Type B pancreatic cell (in vitro differentiated cells): ENCODE measurements around the gene TMBIM6. TPM values are rescaled to one million over a fixed set of nuclear protein-coding genes. Genes with fewer than 3 reads are reported as not detected.
A peak's percentile ranks its signal among the peaks of the same experiment; 100 is the strongest.

Experiments used
- DNase-seq: peaks from one replicate; pipeline ENCODE4 v3.0.0; 2021; ENCODE audit warnings: mixed read lengths; ENCODE audit not compliant: unreplicated experiment; ENCODE audit errors: extremely low spot score
- H3K27ac Mint-ChIP-seq: 2 replicates; pipeline ENCODE4 v1.8.0; 2021; ENCODE audit warnings: mild to moderate bottlenecking, mixed read lengths
- H3K27me3 Mint-ChIP-seq: 2 replicates; pipeline ENCODE4 v1.8.0; 2021; ENCODE audit warnings: mixed read lengths
- H3K36me3 Mint-ChIP-seq: 2 replicates; pipeline ENCODE4 v1.8.0; 2021; ENCODE audit warnings: mixed read lengths
- H3K4me1 Mint-ChIP-seq: one replicate; pipeline ENCODE4 v1.8.0; 2021; ENCODE audit warnings: mixed read lengths; ENCODE audit not compliant: unreplicated experiment
- H3K4me3 Mint-ChIP-seq: 2 replicates; pipeline ENCODE4 v1.8.0; 2021; ENCODE audit warnings: mild to moderate bottlenecking, mixed read lengths
- H3K9me3 Mint-ChIP-seq: 2 replicates; pipeline ENCODE4 v1.8.0; 2021; ENCODE audit warnings: mixed read lengths
- long read RNA-seq: library from polyadenylated mRNA; unstranded; transcript quantifications from one replicate; pipeline ENCODE4 v2.0.0, GENCODE V29; 2020
- total RNA-seq: library from RNA; stranded (reverse); gene quantifications from 2 replicates; pipeline ENCODE4 v1.2.1, GENCODE V29; 2021; ENCODE audit warnings: low replicate concordance
- TF ChIP-seq, protein P1 (sequence below): fragments of 200-600 bp; sonication (generic); conservative IDR thresholded peaks from 2 replicates; pipeline ENCODE4 v1.5.0; 2021; ENCODE audit warnings: antibody characterized with exemption, mild to moderate bottlenecking

TMBIM6 gene, protein sequence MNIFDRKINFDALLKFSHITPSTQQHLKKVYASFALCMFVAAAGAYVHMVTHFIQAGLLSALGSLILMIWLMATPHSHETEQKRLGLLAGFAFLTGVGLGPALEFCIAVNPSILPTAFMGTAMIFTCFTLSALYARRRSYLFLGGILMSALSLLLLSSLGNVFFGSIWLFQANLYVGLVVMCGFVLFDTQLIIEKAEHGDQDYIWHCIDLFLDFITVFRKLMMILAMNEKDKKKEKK
- 497 and 686 TPM in 2 replicates for total RNA-seq
- long read RNA-seq, transcript TMBIM6-201 (10 exons, 2,836 nt), result major isoform, 2,771 of 3,198 reads
- long read RNA-seq, transcript TMBIM6-219 (3 exons, 484 nt), result minor isoform, 21 of 3,198 reads
- long read RNA-seq, transcript TMBIM6-202 (9 exons, 2,598 nt), result minor isoform, 49 of 3,198 reads
- long read RNA-seq, transcript TMBIM6-217 (11 exons, 2,771 nt), result minor isoform, 36 of 3,198 reads
- long read RNA-seq, partial matches to known transcripts, result 76 of 3,198 reads
- long read RNA-seq, other reads (novel, unspliced or antisense), result 230 of 3,198 reads

DNA sequence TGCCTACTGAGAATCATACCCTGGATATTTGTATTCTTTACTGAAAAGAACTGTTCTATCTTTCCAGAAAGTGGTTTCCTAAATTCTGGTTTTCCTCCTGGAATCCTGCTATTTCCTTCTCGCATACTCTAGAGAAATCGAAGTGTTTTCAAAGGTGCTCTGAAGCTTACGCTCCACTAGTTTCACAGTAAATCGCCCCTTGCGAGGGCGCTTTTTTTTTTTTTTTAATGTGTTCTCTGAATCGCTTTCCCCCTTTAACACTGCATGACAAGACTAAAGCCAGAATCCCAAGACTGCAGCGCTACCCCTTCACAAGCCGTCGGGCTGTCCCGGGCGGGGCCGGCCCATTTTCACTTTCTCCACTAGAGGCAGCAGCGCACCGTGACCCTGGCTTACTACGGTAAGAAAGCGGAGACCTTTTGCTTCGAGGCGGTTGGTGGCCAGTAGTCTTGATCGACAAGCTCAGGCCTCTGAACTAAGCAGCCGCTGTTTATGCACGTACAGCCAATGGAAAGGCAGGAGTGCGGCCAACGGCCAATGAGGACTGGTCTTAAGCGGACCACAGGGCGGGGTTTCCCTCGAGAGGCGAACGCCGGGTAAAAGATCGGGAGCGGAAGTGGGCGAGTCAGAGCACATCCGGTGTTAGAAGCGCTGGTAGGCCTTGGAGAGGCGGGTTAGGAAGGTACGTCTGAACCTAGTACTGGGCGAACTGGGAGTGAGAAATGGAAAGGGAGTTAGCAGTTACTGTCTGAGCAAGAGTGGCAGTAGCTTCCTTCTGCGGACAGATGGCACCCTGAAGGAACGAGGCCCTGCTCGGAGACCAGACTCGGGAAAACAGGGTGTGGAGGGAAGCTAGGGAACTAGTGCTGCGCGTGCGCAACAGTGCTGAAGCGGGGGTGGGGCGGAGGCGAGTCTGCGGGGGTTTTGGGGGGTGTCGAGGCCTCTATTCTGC lies at the start of gene TMBIM6:
TSS of gene TMBIM6 (plus strand) at position 628 of the 952 bp plus-strand sequence. CDS start 10,937 bp downstream, outside the sequence.
- H3K9me3 Mint-ChIP-seq, result no peaks in the 10 kb centered on the region
- peak within 1 kb of the TSS; percentile 98 for H3K27ac Mint-ChIP-seq
- TF ChIP-seq, protein P1, sequence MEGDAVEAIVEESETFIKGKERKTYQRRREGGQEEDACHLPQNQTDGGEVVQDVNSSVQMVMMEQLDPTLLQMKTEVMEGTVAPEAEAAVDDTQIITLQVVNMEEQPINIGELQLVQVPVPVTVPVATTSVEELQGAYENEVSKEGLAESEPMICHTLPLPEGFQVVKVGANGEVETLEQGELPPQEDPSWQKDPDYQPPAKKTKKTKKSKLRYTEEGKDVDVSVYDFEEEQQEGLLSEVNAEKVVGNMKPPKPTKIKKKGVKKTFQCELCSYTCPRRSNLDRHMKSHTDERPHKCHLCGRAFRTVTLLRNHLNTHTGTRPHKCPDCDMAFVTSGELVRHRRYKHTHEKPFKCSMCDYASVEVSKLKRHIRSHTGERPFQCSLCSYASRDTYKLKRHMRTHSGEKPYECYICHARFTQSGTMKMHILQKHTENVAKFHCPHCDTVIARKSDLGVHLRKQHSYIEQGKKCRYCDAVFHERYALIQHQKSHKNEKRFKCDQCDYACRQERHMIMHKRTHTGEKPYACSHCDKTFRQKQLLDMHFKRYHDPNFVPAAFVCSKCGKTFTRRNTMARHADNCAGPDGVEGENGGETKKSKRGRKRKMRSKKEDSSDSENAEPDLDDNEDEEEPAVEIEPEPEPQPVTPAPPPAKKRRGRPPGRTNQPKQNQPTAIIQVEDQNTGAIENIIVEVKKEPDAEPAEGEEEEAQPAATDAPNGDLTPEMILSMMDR, result peak; percentile 96
- H3K36me3 Mint-ChIP-seq, result peaks cover 13% of the 10 kb centered on the region
- H3K4me1 Mint-ChIP-seq, result peaks cover 21% of the 10 kb centered on the region
- H3K27me3 Mint-ChIP-seq, result peaks cover 9% of the 10 kb centered on the region
- peak; percentile 96 for DNase-seq
- peak within 1 kb of the TSS; percentile 98 for H3K4me3 Mint-ChIP-seq

DNA sequence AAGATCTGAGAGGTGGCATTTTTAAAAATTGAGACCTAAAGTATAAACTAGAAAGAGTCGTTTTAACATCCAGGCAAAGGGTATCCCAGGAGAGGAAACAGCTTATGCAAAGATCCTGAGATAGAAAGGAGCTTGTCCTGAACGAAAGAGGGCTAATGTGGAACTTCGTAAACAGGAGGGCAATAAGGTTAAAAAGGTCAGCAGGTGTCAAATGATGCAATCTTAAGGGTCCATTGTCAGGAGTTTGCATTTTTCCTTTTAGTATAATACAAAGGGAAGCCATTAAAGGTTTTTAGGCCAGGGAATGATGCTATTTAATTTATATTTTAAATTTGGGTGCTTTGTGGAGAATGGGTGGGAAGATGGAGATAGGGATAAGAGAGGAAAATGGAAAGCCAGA lies 48.5 kb upstream of the TMBIM6 start:
- Mint-ChIP-seq H3K4me3 (no peak overlapping the region), H3K4me1 (no peaks in the 10 kb centered on the region), H3K36me3 (no peaks in the 10 kb centered on the region), H3K27ac (no peak overlapping the region), H3K9me3 (no peaks in the 10 kb centered on the region), H3K27me3 (no peaks in the 10 kb centered on the region)
- TF ChIP-seq, protein P1, result no peak
- no peak for DNase-seq

DNA sequence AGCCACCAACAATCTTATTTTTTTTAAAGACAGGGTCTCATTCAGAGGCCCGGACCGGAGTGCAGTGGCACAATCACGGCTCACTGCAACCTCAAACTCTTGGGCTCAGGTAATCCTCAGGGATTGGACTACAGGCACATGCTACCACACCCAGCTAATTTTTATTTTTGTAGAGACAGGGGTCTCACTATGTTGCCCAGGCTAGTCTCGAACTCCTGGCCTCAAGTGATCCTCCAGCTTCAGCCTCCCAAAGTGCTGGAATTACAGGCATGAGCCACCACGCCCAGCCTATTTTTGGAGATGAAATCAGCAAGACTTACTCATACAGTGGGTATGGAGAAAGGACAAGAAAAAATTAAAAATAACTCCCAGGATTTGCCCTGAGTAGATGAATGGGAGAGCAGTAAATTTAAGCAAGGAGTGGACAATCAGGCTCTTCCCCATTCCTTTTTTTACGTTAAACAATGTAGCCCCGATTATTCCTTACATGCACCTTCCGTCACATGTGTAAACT lies 47.4 kb upstream of the TMBIM6 start:
- no peak overlapping the region for H3K4me3 Mint-ChIP-seq
- TF ChIP-seq, protein P1, result no peak
- peaks cover 8% of the 10 kb centered on the region for H3K4me1 Mint-ChIP-seq
- no peaks in the 10 kb centered on the region for H3K9me3 Mint-ChIP-seq
- no peak overlapping the region for H3K27ac Mint-ChIP-seq
- no peaks in the 10 kb centered on the region for H3K27me3 Mint-ChIP-seq
- DNase-seq, result no peak
- no peaks in the 10 kb centered on the region for H3K36me3 Mint-ChIP-seq

DNA sequence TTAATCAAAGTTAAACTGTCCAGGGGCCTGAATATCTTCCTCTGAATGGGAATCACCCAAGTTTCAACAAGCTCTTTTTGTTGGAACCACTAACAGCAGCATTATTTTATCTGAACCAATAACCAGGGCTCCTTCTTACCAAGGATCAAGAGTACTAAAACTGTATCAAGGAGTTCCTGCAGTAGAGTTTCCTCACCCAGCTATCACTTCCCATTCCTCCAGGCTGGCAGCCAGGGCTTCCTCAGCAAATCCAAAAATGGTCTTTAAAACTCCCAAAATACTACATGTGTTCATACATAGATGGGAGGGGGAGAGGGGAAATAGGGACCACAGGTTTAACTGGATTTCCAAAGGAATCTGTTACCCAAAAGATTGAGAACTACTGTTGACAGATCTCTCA lies 44.6 kb upstream of the TMBIM6 start:
- DNase-seq, result no peak
- Mint-ChIP-seq H3K27ac (no peak overlapping the region), H3K36me3 (no peaks in the 10 kb centered on the region), H3K27me3 (no peaks in the 10 kb centered on the region), H3K4me1 (peaks cover 12% of the 10 kb centered on the region), H3K9me3 (no peaks in the 10 kb centered on the region), H3K4me3 (no peak overlapping the region)
- TF ChIP-seq, protein P1, result no peak

DNA sequence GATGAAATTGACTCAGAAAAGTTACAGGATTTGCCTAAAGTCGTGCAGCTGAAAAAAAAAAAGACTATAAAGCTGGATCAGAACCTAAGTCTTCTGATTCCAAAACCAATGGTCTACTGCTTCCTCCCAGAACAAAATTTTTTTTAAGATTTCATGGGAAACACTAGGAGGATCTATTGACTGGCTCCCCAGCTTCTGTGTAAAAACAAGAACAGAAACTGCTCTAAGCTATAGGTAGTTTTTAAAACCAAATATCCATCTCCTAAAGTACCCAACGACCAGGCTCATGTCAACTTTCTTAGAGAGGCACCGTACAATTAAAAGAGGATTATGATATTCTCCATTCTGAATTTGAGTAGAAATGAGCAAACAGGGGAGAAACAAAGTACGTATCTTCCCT lies 43.5 kb upstream of the TMBIM6 start:
- TF ChIP-seq, protein P1, result no peak
- H3K36me3 Mint-ChIP-seq, result no peaks in the 10 kb centered on the region
- H3K27ac Mint-ChIP-seq, result no peak overlapping the region
- H3K9me3 Mint-ChIP-seq, result no peaks in the 10 kb centered on the region
- no peak for DNase-seq
- no peak overlapping the region for H3K4me3 Mint-ChIP-seq
- no peaks in the 10 kb centered on the region for H3K27me3 Mint-ChIP-seq
- H3K4me1 Mint-ChIP-seq, result peaks cover 17% of the 10 kb centered on the region
